BE2C (cell line): ENCODE data around the gene METTL16.

ENCODE experiments used
- DNase-seq: peaks from one replicate; pipeline ENCODE4 v3.0.0-alpha.2; 2020
- H3K27me3 ChIP-seq: fragments of 250-450 bp; sonication (Bioruptor Pico); 2 replicates; pipeline ENCODE4 v1.5.1; 2020; ENCODE audit warnings: mild to moderate bottlenecking
- H3K36me3 ChIP-seq: fragments of 250-450 bp; sonication (Bioruptor Pico); 2 replicates; pipeline ENCODE4 v1.5.1; 2020; ENCODE audit warnings: mild to moderate bottlenecking
- H3K4me1 ChIP-seq: fragments of 250-450 bp; sonication (Bioruptor Pico); 2 replicates; pipeline ENCODE4 v1.5.1; 2020
- H3K4me3 ChIP-seq: 2 replicates; pipeline ENCODE4 v1.5.1; 2011; ENCODE audit warnings: low read depth, low read length
- H3K9me3 ChIP-seq: fragments of 250-450 bp; sonication (Bioruptor Pico); 2 replicates; pipeline ENCODE4 v1.5.1; 2020
- TF ChIP-seq, protein P1 (sequence below): IDR thresholded peaks from 2 replicates; pipeline ENCODE4 v1.5.1; 2012; ENCODE audit warnings: mild to moderate bottlenecking, low read depth, low read length

Gene METTL16

DNA sequence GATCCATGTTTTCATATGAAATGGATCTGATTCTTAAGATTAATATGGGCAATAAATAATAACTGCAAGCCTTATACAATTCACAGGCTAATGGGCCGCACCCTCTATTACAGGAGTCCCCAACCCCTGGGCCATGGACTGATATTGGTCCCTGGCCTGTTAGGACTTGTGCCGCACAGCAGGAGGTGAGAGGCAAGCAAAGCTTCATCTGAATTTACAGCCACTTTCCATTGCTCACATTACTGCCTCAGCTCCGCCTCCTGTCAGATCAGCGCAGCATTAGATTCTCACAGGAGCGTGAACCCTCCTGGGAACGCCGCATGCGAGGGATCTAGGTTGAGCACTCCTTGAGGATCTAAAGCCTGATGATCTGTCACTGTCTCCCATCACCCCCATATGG lies 26.8 kb downstream of the METTL16 start:
- H3K4me3 ChIP-seq, result no peak overlapping the region
- DNase-seq, result no peak
- TF ChIP-seq, protein P1, sequence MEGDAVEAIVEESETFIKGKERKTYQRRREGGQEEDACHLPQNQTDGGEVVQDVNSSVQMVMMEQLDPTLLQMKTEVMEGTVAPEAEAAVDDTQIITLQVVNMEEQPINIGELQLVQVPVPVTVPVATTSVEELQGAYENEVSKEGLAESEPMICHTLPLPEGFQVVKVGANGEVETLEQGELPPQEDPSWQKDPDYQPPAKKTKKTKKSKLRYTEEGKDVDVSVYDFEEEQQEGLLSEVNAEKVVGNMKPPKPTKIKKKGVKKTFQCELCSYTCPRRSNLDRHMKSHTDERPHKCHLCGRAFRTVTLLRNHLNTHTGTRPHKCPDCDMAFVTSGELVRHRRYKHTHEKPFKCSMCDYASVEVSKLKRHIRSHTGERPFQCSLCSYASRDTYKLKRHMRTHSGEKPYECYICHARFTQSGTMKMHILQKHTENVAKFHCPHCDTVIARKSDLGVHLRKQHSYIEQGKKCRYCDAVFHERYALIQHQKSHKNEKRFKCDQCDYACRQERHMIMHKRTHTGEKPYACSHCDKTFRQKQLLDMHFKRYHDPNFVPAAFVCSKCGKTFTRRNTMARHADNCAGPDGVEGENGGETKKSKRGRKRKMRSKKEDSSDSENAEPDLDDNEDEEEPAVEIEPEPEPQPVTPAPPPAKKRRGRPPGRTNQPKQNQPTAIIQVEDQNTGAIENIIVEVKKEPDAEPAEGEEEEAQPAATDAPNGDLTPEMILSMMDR, result no peak
- no peaks in the 10 kb centered on the region for H3K36me3 ChIP-seq
- no peaks in the 10 kb centered on the region for H3K9me3 ChIP-seq
- no peaks in the 10 kb centered on the region for H3K4me1 ChIP-seq
- no peaks in the 10 kb centered on the region for H3K27me3 ChIP-seq

DNA sequence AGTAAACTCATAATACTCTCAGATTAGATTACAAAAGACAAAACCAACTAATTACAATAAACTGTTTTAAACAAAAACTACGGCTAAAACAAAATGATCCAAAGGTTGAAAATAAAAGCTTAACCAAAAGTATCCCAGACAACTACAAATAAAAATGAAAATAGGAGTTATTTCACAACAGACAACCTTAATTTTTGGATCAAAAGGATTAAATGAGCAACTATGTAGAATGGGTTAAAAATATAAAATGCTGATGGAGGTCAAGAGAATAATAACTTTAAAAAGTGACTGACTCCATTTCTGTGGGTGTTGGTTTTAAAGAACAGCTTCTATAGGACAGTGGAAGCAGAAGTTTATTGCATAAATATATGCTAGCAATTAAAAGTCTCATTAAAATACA lies 28.6 kb downstream of the METTL16 start:
- TF ChIP-seq, protein P1, result no peak
- Histone ChIP-seq H3K4me1 (no peaks in the 10 kb centered on the region), H3K4me3 (no peak overlapping the region), H3K36me3 (no peaks in the 10 kb centered on the region), H3K9me3 (no peaks in the 10 kb centered on the region), H3K27me3 (no peaks in the 10 kb centered on the region)
- DNase-seq, result no peak

DNA sequence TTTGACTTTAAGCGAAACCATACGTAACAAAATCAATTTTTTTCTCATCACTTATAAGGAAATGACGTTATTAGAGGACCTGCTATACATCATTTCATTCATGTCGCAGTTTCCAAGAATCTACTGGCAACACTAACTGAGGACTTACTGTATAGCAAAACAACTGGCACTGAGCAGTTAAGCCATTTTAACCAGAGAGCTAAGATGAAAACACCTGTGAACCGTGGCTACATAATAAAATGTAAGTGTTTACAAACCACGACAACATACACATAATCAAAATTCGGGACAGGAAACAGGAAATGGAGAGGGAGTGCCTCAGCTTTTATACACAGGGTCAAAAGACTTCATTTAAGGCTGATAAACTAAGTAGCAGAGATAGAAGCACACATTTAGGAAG lies 29.5 kb downstream of the METTL16 start:
- Histone ChIP-seq H3K4me1 (no peaks in the 10 kb centered on the region), H3K27me3 (no peaks in the 10 kb centered on the region), H3K4me3 (no peak overlapping the region), H3K36me3 (no peaks in the 10 kb centered on the region), H3K9me3 (no peaks in the 10 kb centered on the region)
- TF ChIP-seq, protein P1, result no peak
- no peak for DNase-seq

DNA sequence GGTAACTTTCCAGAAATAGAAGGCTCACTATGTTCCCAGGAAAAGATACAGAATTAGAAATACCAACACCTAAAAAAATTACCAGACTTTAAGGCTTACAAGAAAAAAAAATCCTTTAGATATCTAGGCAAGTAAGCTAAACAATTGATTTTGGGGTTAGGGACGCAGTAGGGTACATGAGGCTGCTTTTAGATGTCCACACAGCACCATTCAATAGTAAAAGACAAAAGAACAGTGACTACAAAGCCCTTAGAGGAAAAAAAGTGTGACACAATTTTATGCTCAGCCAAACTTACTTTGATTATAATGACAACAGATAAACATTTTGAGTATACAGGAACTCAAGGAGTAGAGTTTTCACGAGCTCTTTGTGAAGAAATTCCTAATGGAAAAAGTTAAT lies 29.9 kb downstream of the METTL16 start:
- no peaks in the 10 kb centered on the region for H3K27me3 ChIP-seq
- no peak overlapping the region for H3K4me3 ChIP-seq
- no peak for DNase-seq
- no peaks in the 10 kb centered on the region for H3K9me3 ChIP-seq
- TF ChIP-seq, protein P1, result no peak
- H3K4me1 ChIP-seq, result no peaks in the 10 kb centered on the region
- H3K36me3 ChIP-seq, result no peaks in the 10 kb centered on the region

DNA sequence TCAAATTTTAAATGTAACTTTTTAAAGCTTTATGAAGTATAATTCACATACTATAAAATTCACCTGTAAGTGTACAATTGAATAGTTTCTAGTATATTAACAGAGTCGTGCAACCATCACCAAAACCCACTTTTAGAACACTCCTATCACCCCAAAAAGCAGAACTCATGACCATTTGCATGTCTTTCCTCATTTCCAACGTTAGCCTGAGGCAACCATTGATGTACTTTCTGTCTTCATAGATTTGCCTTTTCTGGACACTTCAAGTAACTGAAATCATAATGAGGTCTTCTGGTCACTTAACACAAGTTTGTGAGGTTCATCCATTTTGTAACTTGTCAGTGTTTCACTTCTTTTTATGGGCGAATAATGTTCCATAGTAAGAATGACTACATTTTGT lies 33.2 kb downstream of the METTL16 start:
- Histone ChIP-seq H3K27me3 (no peaks in the 10 kb centered on the region), H3K36me3 (peaks cover 4% of the 10 kb centered on the region), H3K4me3 (no peak overlapping the region), H3K9me3 (no peaks in the 10 kb centered on the region), H3K4me1 (no peaks in the 10 kb centered on the region)
- TF ChIP-seq, protein P1, result no peak
- DNase-seq, result no peak

DNA sequence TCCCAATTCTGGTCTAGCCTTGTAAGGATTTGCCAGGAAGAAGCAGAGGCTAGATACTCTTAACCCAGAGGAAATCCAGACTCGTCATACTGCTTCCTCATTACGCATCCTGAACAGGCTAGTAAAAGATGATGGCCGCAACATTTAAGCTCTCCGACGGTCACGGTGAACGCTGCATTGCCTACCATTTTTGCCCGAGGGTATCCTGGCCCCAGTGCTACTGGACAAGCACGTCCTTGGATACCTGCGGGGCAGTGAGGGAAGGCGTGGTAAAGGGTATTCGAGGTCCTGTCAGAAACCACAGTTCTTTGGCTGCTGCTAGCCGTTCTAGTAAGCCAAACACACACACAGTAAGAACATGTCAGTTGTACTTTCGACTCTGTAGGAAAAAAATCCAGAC lies 36.6 kb downstream of the METTL16 start:
- H3K27me3 ChIP-seq, result no peaks in the 10 kb centered on the region
- TF ChIP-seq, protein P1, result no peak
- DNase-seq, result no peak
- H3K4me1 ChIP-seq, result no peaks in the 10 kb centered on the region
- no peaks in the 10 kb centered on the region for H3K9me3 ChIP-seq
- peaks cover 4% of the 10 kb centered on the region for H3K36me3 ChIP-seq
- H3K4me3 ChIP-seq, result no peak overlapping the region
